Aorta (tissue), 5 donors: Measurements from ENCODE around the gene ERBB2. TPM values are rescaled to one million over a fixed set of nuclear protein-coding genes. Genes with fewer than 3 reads are reported as not detected.

Source experiments
- ATAC-seq: fragments of 200-7000 bp; cut with Tn5 transposase; one replicate; pipeline ENCODE4 v1.9.1; 2022; ENCODE audit warnings: moderate library complexity; ENCODE audit not compliant: low FRiP score
- DNase-seq, 2 donors: peaks; one replicate each; pipeline ENCODE4 v3.0.0-alpha.2; 2020
- H3K27ac ChIP-seq, 2 donors: one replicate each; pipeline ENCODE4 v1.5.1; 2013; ENCODE audit warnings: low read length in 2 of 2, mild to moderate bottlenecking in 2 of 2, moderate library complexity in 2 of 2, control low read depth in 1 of 2, inconsistent platforms in 1 of 2, low read depth in 1 of 2
- H3K27me3 ChIP-seq, 2 donors: one replicate each; pipeline ENCODE4 v1.6.1; 2013; ENCODE audit warnings: control low read depth in 1 of 2, low read length in 1 of 2, mild to moderate bottlenecking in 1 of 2, moderate library complexity in 1 of 2; ENCODE audit not compliant: insufficient read depth in 2 of 2, control insufficient read depth in 1 of 2
- H3K36me3 ChIP-seq, 2 donors: one replicate each; pipeline ENCODE4 v1.6.1; 2013; ENCODE audit warnings: control low read depth in 1 of 2, low read length in 1 of 2, mild to moderate bottlenecking in 1 of 2; ENCODE audit not compliant: insufficient read depth in 2 of 2, control insufficient read depth in 1 of 2
- H3K4me1 ChIP-seq, 2 donors: one replicate each; pipeline ENCODE4 v1.6.1; 2013; ENCODE audit warnings: low read length in 2 of 2, control low read depth in 1 of 2, mild to moderate bottlenecking in 1 of 2, moderate library complexity in 1 of 2; ENCODE audit not compliant: insufficient read depth in 2 of 2, control insufficient read depth in 1 of 2
- H3K4me3 ChIP-seq, 2 donors: one replicate each; pipeline ENCODE4 v1.5.1; 2013; ENCODE audit warnings: low read length in 2 of 2, control low read depth in 1 of 2, mild to moderate bottlenecking in 1 of 2
- H3K9me3 ChIP-seq: one replicate; pipeline ENCODE4 v1.6.1; 2013; ENCODE audit warnings: mild to moderate bottlenecking, low read length; ENCODE audit not compliant: control insufficient read depth
- WGBS, 2 donors: extraction: QIAGEN DNeasy Blood & Tissue Kit; methylation state at CpG; one replicate each; pipeline ENCODE4 v1.1.7; 2013; 5-methylcytosine and 5-hydroxymethylcytosine counted together
- intact Hi-C, 2 donors: fragments of 100-400 bp; cut with DNase I; formaldehyde crosslinking; loops; one replicate each; pipeline versions ENCODE4 v1.14.2 to v1.15.0; 2022
- microRNA-seq, 2 donors: library from miRNA; unstranded; fragments of <30 nt; microRNA quantifications; one replicate each; pipeline ENCODE4 v1.2.0, GENCODE V29; 2020
- polyA plus RNA-seq, 2 donors: library from polyadenylated mRNA; stranded (reverse); fragments of 200-250 nt; gene quantifications; one replicate each; pipeline ENCODE4 v1.2.3, GENCODE V29; 2013
- total RNA-seq, 2 donors: library from RNA; stranded (reverse); fragmentation: NEBNext Ultra II Directional; extraction: Animal tissue kit (Norgen Biotek cat#: 25700); gene quantifications; one replicate each; pipeline ENCODE4 v1.2.1, GENCODE V29; 2021
- donor health status: healthy with polysubstance abuse.
- donor health status: Bipolar disorder and iron deficiency.
- donor health status: DM: no; HTN: no; CAD: no.
- donor health status: DM: no; HTN: no; CAD: no.
- donor health status: DM: yes; HTN: yes; CAD: no.

The ERBB2 gene
- total and polyA plus RNA-seq, 4 donors, result 22.7 to 74.0 (median 59.1) TPM

DNA sequence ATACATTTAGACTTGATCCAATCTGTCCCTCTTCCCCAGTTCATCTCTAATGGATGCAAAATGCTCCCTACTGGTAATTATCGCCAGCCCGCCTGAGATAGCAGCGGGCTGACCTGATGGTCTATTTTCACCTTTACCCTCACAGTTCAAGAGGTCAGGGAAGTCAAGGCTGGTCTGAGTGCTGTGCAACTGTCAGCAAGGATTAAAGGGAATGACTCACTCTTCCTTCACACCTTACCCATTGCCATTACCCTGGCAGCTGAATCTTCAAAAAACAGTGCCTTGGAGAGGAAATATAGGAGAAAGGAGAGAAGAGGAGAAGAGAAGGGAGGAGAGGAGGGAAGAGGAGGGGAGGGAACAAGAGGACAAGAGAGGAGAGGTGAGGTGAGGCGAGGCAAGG, 74.2 kb downstream of the ERBB2 start:
- Histone ChIP-seq H3K4me3 (no peak overlapping the region), H3K27me3 (no peaks in the 10 kb centered on the region), H3K9me3 (no peaks in the 10 kb centered on the region), H3K4me1 (no peaks in the 10 kb centered on the region), H3K36me3 (no peaks in the 10 kb centered on the region), H3K27ac (no peak overlapping the region)
- 90 to 96% methylated on average over 4 of the region's 4 CpGs for WGBS, 2 donors
- intact Hi-C loops, result no loop called here
- ATAC-seq (no peak), DNase-seq (no peak)

GRCh38 chr17:39775031-39775430, 75.2 kb downstream of the ERBB2 start:
- Histone ChIP-seq H3K27me3 (no peaks in the 10 kb centered on the region), H3K4me3 (no peak overlapping the region), H3K4me1 (no peaks in the 10 kb centered on the region), H3K9me3 (no peaks in the 10 kb centered on the region), H3K36me3 (no peaks in the 10 kb centered on the region), H3K27ac (no peak overlapping the region)
- intact Hi-C loops, result no loop called here
- ATAC-seq, result no peak
- WGBS, 2 donors, result 88 to 95% methylated on average over 2 of the region's 2 CpGs
- DNase-seq, result no peak

DNA sequence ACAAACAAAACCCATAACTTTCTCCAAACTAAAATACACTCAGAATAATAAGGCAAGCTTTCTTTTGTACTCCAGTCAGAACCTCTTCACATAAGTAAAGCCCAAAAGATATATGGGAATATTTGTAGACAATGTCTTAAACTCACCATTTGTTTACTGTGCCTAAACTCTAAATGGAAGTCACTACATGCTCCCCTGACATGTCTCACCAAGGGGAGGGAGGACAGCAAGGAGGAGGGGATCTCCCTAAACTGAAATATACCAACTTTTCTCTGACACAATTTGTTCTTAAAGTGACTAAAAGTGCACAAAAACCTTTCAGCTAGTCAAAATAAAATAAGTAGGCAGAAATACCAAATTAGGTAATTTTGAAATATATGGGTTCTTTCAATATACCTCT, 76.4 kb downstream of the ERBB2 start:
- Histone ChIP-seq H3K4me1 (no peaks in the 10 kb centered on the region), H3K27me3 (no peaks in the 10 kb centered on the region), H3K4me3 (no peak overlapping the region), H3K36me3 (no peaks in the 10 kb centered on the region), H3K9me3 (no peaks in the 10 kb centered on the region), H3K27ac (no peak overlapping the region)
- DNase-seq (no peak), ATAC-seq (no peak)
- intact Hi-C loops, result no loop called here

DNA sequence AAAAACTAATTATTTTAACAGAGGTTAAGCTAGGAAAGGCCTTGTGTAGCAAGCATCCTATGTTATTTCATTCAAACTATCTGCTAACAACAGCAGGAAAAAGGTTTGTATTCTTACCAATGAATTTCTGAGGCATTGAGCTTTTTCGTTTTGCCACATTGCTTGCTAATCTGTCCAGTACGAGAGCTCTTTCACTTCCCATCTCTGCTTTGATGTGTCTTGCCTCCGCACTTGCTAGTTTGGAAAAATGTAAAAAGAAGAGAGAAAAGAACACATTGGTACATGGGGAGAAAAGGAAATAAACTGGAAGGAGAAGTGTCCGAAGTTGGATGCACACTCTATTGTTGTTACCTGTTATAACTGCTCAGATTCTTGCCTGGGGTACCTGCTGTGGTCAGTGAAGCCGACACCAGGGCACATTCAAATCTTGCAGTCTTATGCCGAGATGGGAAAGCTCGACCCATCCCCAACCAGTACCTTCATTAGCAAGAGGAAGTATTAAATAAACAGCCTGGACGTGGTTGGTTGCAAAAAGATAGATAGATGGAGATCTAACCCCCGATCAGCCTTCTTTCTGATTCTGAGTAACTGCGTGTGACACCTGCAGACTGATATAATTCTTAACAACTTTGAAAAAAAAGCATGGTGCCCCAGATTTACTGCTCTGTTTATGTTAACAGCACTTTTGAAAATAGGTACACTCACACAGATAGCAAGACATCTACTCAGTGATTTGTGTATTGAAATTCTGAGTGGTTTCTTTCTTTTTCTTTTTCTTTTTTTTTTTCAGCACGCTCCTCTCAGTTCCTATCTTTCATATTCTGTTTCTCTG, 77.9 kb downstream of the ERBB2 start:
- peaks cover 2% of the 10 kb centered on the region in 2 donors for H3K4me1 ChIP-seq
- H3K27me3 ChIP-seq, result no peaks in the 10 kb centered on the region
- no peaks in the 10 kb centered on the region for H3K9me3 ChIP-seq
- no peak overlapping the region for H3K27ac ChIP-seq
- 73 to 76% methylated on average over 11 of the region's 11 CpGs for whole genome bisulfite sequencing, 2 donors
- DNase-seq (no peak), ATAC-seq (no peak)
- no peak overlapping the region for H3K4me3 ChIP-seq
- intact Hi-C loops, result no loop called here
- no peaks in the 10 kb centered on the region for H3K36me3 ChIP-seq

Small RNAs within 50 kb of the gene (microRNA-seq; reads per million reads assigned to microRNA genes)
- gene MIR4728, result 2.0 to 10.7 reads per million in 2 donors

Other genes starting within 250 kb of the ERBB2 start
- gene MED1, start 248.8 kb upstream of the ERBB2 start, total RNA-seq, result 10 to 100 TPM; 30.8 to 35.0 TPM
- 1 to 10 TPM; 4.4 to 7.8 TPM for gene MED1, start 248.8 kb upstream of the ERBB2 start, polyA plus RNA-seq
- gene CDK12, start 238.6 kb upstream of the ERBB2 start, total RNA-seq, result 10 to 100 TPM; 47.4 to 71.1 TPM
- gene CDK12, start 238.6 kb upstream of the ERBB2 start, polyA plus RNA-seq, result 1 to 10 TPM; 7.3 to 9.7 TPM
- gene NEUROD2, start 92.1 kb upstream of the ERBB2 start, total RNA-seq, result not detected
- not detected for gene NEUROD2, start 92.1 kb upstream of the ERBB2 start, polyA plus RNA-seq
- gene PPP1R1B, start 73.1 kb upstream of the ERBB2 start, total RNA-seq, result 1 to 10 TPM; 1.0 to 2.5 TPM
- gene PPP1R1B, start 73.1 kb upstream of the ERBB2 start, polyA plus RNA-seq, result 10 to 100 TPM in 1 of 2 donors, not detected in 1; 13.5 TPM
- 10 to 100 TPM; 34.7 to 58.1 TPM for gene STARD3, start 62.9 kb upstream of the ERBB2 start, total RNA-seq
- gene STARD3, start 62.9 kb upstream of the ERBB2 start, polyA plus RNA-seq, result 10 to 100 TPM; 35.7 to 72.4 TPM
- gene TCAP, start 34.7 kb upstream of the ERBB2 start, total RNA-seq, result 1 to 10 TPM; 1.9 to 3.1 TPM
- gene TCAP, start 34.7 kb upstream of the ERBB2 start, polyA plus RNA-seq, result 1 to 10 TPM; 4.0 to 9.3 TPM
- gene PNMT, start 31.6 kb upstream of the ERBB2 start, total RNA-seq, result 1 to 10 TPM in 1 of 2 donors, under 1 TPM in 1; 0.75 to 1.5 TPM
- gene PNMT, start 31.6 kb upstream of the ERBB2 start, polyA plus RNA-seq, result 10 to 100 TPM in 1 of 2 donors, under 1 TPM in 1; 0.75 to 30.2 TPM
- 10 to 100 TPM; 21.9 to 22.0 TPM for gene PGAP3, start 12.0 kb upstream of the ERBB2 start, total RNA-seq
- gene PGAP3, start 12.0 kb upstream of the ERBB2 start, polyA plus RNA-seq, result 10 to 100 TPM; 13.3 to 25.5 TPM
- gene MIEN1, start 30.5 kb downstream of the ERBB2 start, total RNA-seq, result 10 to 100 TPM; 21.6 to 28.2 TPM
- 10 to 100 TPM; 63.9 to 82.4 TPM for gene MIEN1, start 30.5 kb downstream of the ERBB2 start, polyA plus RNA-seq
- 1 to 10 TPM in 1 of 2 donors, under 1 TPM in 1; 0.42 to 1.6 TPM for gene GRB7, start 37.9 kb downstream of the ERBB2 start, total RNA-seq
- gene GRB7, start 37.9 kb downstream of the ERBB2 start, polyA plus RNA-seq, result under 1 TPM; 0.23 to 0.75 TPM
- gene IKZF3, start 164.2 kb downstream of the ERBB2 start, total RNA-seq, result 1 to 10 TPM; 1.7 to 2.8 TPM
- under 1 TPM; 0.03 to 0.75 TPM for gene IKZF3, start 164.2 kb downstream of the ERBB2 start, polyA plus RNA-seq
- not detected for gene ZPBP2, start 168.1 kb downstream of the ERBB2 start, total RNA-seq
- gene ZPBP2, start 168.1 kb downstream of the ERBB2 start, polyA plus RNA-seq, result not detected
- gene GSDMB, start 218.6 kb downstream of the ERBB2 start, total RNA-seq, result 10 to 100 TPM in 1 of 2 donors, 1 to 10 TPM in 1; 9.7 to 14.5 TPM
- gene GSDMB, start 218.6 kb downstream of the ERBB2 start, polyA plus RNA-seq, result 10 to 100 TPM; 16.7 to 30.1 TPM
- gene ORMDL3, start 227.5 kb downstream of the ERBB2 start, total RNA-seq, result 10 to 100 TPM; 44.2 to 45.0 TPM
- gene ORMDL3, start 227.5 kb downstream of the ERBB2 start, polyA plus RNA-seq, result 10 to 100 TPM; 50.4 to 74.0 TPM
- gene LRRC3C, start 227.7 kb downstream of the ERBB2 start, total RNA-seq, result not detected
- not detected for gene LRRC3C, start 227.7 kb downstream of the ERBB2 start, polyA plus RNA-seq